ENCODE measurements around the gene RBMXL2.

DNA sequence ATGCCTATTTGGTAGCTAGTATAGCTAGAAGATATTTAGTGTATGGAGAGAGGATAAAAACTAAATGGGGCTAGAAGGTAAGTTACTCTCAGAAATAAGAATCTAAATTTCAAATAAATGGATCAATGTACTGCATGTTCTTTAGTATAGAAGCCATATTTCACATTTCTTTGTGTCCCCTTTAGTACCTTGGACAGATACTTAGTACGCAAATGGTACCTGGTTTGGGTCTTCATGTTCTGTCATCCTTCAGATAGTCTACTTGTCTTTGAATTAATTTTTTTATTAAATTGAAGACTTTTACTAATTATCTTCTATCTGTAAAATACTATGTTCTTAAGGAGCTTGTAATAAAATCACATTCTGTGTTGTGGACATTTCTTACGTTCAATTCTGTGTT, 26.3 kb upstream of the RBMXL2 start:
- TF ChIP-seq CTCF (IDR thresholded peaks at IDR 0.05) = no peak
- TF ChIP-seq, protein P1, sequence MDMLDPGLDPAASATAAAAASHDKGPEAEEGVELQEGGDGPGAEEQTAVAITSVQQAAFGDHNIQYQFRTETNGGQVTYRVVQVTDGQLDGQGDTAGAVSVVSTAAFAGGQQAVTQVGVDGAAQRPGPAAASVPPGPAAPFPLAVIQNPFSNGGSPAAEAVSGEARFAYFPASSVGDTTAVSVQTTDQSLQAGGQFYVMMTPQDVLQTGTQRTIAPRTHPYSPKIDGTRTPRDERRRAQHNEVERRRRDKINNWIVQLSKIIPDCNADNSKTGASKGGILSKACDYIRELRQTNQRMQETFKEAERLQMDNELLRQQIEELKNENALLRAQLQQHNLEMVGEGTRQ (IDR thresholded peaks at IDR 0.05; ENCODE audit: borderline replicate concordance, low read depth, low read length) = no peak
- no peak for TF ChIP-seq EZH2phosphoT487 (IDR thresholded peaks at IDR 0.05; ENCODE audit: borderline replicate concordance, low read depth)
- no peak for TF ChIP-seq FOXJ3 (CRISPR knock-in tag; IDR thresholded peaks at IDR 0.05)
- no peak for TF ChIP-seq TEAD4 (IDR thresholded peaks at IDR 0.05; ENCODE audit: borderline replicate concordance, insufficient read depth)
- no peak for TF ChIP-seq NRF1 (IDR thresholded peaks at IDR 0.05; ENCODE audit: low read depth, low read length)
- TF ChIP-seq EP300 (IDR thresholded peaks at IDR 0.05; ENCODE audit: borderline replicate concordance in 1 of 2, low read depth in 1 of 2, low read length in 1 of 2) = no peak

Measured in SK-N-SH (cell line).